OCI-LY3 (cell line): ENCODE data around the gene ITPR3.

Experiments
- EZH2phosphoT487 ChIP-seq: fragments of 200-600 bp; shearing (Covaris generic); IDR thresholded peaks from 2 replicates; pipeline ENCODE4 v1.6.1; 2018; ENCODE audit warnings: antibody characterized with exemption, mixed run types, low read depth
- TF ChIP-seq, protein P1 (sequence below): fragments of 200-600, 300-600 bp; sonication (generic); IDR thresholded peaks from 2 replicates; pipeline ENCODE4 v1.5.1; 2014; ENCODE audit warnings: antibody characterized with exemption, low read length, low read depth

DNA sequence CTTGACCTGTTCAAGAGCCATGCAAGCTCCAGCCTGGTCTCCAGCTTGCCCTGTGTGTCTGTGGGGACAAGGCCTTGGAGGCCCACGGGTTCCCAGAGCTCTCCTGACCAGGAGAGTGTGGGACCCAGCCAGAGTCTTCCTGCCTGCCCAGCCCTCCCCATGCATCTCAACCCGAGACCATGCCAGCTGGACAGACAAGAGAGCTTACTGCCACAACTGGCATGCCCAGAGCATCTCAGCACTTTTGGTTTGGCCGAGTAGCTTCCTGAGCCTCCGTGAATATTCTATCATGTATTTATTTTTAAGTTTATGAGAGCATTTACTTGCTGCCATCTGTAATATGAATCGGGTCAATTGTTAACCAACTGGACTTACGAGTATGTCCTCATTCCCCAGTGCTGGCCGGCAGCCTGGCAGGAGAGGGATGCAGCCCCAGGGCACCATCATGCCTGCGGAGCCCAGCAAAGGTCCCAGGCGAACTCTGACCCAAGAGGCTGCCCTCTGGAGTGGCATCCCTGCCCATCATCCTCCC, 110.7 kb downstream of the ITPR3 start:
- TF ChIP-seq, protein P1, sequence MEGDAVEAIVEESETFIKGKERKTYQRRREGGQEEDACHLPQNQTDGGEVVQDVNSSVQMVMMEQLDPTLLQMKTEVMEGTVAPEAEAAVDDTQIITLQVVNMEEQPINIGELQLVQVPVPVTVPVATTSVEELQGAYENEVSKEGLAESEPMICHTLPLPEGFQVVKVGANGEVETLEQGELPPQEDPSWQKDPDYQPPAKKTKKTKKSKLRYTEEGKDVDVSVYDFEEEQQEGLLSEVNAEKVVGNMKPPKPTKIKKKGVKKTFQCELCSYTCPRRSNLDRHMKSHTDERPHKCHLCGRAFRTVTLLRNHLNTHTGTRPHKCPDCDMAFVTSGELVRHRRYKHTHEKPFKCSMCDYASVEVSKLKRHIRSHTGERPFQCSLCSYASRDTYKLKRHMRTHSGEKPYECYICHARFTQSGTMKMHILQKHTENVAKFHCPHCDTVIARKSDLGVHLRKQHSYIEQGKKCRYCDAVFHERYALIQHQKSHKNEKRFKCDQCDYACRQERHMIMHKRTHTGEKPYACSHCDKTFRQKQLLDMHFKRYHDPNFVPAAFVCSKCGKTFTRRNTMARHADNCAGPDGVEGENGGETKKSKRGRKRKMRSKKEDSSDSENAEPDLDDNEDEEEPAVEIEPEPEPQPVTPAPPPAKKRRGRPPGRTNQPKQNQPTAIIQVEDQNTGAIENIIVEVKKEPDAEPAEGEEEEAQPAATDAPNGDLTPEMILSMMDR: no peak
- no peak for TF ChIP-seq EZH2phosphoT487
